LNCAP (cell line): Measurements from ENCODE around the gene NKX2-2.

Source experiments
- TF ChIP-seq, protein P1 (sequence below): fragments of 450-650 bp; IDR thresholded peaks from 2 replicates; pipeline ENCODE4 v1.5.1; 2017; ENCODE audit warnings: mild to moderate bottlenecking

The NKX2-2 gene

DNA sequence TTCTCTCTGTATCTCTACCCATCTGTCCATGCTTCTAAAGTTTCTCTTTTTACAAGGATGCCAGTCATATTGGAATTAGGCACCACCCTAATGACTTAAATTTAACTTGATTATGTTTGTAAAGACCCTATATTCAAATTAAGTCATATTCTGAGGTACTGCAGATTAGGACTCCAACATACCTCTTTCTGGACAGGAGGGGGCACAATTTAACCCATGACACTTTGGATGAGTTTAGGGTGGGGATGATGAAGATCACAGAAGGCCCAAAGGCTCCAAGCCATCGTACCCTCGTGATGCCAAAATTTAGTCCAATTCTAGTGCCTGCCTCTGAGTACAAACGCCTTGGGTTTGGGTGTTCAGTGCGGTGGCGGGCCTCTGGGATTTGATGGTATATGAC, 15.0 kb upstream of the NKX2-2 start:
- TF ChIP-seq, protein P1, sequence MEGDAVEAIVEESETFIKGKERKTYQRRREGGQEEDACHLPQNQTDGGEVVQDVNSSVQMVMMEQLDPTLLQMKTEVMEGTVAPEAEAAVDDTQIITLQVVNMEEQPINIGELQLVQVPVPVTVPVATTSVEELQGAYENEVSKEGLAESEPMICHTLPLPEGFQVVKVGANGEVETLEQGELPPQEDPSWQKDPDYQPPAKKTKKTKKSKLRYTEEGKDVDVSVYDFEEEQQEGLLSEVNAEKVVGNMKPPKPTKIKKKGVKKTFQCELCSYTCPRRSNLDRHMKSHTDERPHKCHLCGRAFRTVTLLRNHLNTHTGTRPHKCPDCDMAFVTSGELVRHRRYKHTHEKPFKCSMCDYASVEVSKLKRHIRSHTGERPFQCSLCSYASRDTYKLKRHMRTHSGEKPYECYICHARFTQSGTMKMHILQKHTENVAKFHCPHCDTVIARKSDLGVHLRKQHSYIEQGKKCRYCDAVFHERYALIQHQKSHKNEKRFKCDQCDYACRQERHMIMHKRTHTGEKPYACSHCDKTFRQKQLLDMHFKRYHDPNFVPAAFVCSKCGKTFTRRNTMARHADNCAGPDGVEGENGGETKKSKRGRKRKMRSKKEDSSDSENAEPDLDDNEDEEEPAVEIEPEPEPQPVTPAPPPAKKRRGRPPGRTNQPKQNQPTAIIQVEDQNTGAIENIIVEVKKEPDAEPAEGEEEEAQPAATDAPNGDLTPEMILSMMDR, result no peak

DNA sequence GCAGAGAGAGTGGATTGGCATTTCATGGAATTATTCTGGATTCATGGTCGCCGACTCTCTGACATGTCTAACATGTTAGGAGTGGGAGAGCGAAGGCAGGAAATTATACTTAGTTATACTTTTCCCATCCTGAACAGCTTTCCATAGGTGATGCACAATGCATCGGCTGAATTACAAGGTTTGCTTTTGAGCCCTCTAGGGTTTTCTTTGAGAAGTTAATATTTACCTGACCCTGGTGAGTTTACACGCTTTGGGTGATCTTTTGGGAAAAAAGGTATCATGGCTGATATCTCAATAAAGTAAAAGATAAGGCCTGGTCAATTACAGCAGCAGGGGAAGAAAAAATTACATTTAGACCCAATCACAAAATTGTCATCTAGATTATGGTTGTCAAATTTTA, 14.0 kb upstream of the NKX2-2 start:
- TF ChIP-seq, protein P1, result no peak

DNA sequence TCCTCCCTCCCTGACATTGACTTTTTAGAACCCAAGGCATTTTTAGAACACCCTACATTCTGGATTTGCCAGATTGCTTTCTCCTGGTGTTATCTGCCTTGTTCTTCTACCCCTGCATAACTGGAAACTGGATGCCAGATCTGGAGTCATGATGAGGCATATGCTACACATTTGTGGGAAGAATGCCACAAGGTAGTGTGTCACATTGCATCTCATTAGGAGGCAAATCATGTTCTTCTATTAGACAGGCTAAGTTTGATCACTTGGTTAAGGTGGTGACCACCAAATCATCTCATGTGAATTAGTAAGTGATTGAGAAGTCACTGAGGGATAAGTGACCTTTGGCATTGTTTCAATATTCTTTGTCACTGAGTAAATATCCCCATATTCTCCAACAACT, 12.9 kb upstream of the NKX2-2 start:
- TF ChIP-seq, protein P1, result no peak

DNA sequence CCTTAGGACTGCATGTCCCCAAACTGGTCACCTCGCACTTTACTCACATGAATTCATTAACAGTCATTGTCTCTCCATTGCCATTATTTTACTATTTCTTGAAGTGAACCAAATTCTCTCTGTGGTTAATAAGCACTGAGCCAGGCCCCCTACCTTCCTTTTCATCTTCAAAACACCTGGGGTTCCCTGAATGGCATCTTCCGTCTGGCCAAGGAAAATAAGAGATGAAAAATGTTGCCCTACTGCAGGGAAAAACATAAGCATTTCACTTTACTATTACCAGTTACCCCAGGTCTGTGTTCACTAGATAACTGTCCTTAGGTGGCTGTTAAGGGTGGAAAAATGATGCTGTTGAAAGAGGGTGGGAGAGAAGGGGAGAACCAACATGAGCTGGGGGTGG, 10.0 kb upstream of the NKX2-2 start:
- TF ChIP-seq, protein P1, result no peak

DNA sequence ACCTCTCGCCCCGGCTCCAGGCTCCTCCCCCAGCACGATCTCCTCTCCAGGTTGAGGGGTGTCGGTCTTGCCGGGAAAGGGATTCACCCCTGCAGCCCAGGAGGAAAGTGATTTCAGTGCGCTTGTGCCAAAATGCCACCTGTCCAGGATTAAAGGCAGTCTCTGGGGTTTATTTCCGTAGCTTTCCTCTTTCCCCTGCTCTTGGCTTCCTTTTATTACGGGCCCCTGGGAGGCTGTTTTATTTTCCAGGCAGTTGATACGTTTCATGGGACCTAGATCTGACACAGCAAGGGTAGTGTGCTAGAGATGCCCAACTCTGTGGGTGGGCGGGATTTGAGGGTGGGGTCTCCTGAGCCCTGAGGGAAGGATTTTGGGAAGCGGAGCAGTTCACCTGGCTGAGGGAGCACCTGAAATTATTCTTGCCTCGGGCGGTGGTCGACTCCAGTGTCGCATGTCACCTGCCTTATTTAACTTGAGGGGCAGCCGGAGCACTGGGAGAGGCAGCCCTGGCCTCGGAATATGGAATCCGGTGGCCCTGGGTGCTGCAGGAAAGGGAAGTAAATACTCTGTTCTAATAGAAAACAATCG, 9.5 kb upstream of the NKX2-2 start:
- TF ChIP-seq, protein P1, result no peak

DNA sequence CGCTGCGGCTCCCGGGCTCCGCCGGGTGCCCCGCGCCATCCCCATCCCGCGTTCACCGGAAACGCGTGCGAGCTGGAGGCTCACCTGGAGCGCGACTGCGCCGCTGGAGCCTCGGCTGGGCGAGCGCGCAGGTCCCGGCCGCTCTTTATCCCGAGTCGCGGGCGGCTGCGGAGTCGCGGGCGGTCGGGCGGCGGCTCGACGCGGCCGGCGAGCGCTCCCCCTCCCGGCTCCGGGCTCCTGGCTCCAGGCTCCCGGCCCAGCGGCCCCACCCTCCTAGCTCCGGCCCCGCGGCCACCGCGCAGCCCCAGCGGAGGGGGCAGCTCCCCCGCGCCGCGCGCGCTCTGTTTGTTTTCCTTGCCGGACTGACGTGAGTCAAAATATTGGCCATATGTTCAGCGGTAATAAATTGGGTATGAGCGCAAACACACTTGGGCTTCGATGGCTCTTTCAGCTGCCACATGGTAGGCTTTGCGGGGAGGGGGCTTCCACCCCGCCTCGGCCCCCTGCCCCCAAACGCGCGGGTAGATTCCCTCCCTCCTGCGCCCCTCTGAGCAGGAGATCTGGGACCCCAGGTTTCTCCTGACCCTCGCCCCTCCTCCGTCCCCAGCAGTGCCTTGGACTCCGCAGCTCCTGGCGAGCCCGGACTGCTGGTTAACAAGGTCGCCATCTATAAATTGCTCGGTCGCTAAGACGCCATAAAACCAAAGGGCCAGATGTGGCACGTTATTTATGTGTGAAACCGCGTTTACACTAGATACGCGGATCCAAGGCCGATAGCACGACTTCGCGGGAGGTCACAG, 8.8 kb upstream of the NKX2-2 start:
- TF ChIP-seq, protein P1, result no peak

DNA sequence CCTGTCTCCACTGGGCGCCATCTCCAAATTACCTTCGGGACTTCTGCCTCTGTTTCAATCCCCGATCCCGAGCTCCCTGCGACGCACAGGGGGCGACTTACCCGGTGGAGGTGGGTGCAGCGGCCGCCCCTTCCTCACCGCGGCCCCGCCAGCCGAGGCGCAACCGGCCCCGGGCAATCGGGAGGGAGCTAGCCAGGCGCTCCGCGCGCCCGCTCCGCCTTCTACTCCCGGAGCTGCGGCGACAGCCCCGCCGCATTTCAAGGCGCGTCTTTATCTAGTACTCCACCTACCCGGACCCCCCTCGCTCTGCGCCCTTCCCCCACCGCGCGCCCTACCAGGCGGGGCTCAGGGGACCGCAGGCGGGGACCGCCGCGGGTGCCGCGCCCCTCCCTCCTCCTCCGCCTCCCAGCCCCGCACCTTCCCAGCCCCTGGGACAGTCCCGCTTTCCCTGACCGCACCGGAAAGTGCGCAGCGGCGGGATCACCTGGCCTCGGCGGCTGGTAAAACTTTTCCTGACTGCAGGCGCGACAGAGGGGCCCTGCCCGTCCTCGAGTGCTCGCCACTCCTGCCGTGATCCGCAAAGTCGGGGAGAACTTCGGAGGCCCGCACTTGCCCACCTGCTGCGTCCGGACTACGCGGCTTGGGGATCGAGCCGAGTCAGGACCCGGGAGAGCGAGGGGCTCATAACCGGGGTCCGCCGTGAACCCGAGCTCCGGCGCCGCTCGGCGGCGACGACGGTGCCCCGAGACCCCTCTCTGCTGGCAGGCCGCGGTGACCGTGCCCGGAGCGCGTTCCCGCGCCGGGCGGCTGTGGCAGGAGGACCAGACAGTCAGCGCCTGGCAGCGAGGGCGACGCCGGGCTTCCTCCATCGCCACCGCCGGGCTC, 8.0 kb upstream of the NKX2-2 start:
- TF ChIP-seq, protein P1, result no peak
